Stimulated activated naive CD8-positive, alpha-beta T cell treated with anti-CD3 and anti-CD28 coated beads, Interleukin-15, amount 100 ng/mL, for 72 hours (primary cell): ENCODE results near the gene TAS2R40.
"Not testable (repeated sequence)": the region's sequence is repeated elsewhere in the genome, so short reads cannot be mapped to it uniquely, and the experiment has no call there.

Source experiments
- ATAC-seq: fragments of 150-1000 bp; cut with Tn5 transposase; 2 replicates; pipeline ENCODE4 v1.10.0; 2021; ENCODE audit warnings: mild to moderate bottlenecking, moderate library complexity
- DNase-seq, 2 donors: peaks; one replicate each; pipeline ENCODE4 v3.0.0; 2021 to 2022
- H3K27ac Mint-ChIP-seq, 2 donors: one replicate each; pipeline ENCODE4 v1.8.0; 2022; ENCODE audit warnings: mild to moderate bottlenecking in 2 of 2, mixed read lengths in 2 of 2, moderate library complexity in 2 of 2
- H3K27me3 Mint-ChIP-seq: one replicate; pipeline ENCODE4 v1.8.0; 2022; ENCODE audit warnings: mixed read lengths
- H3K4me1 Mint-ChIP-seq: one replicate; pipeline ENCODE4 v1.8.0; 2022; ENCODE audit warnings: mild to moderate bottlenecking, mixed read lengths
- H3K4me3 Mint-ChIP-seq, 2 donors: one replicate each; pipeline ENCODE4 v1.8.0; 2022; ENCODE audit warnings: mild to moderate bottlenecking in 2 of 2, mixed read lengths in 2 of 2, moderate library complexity in 1 of 2
- H3K9me3 Mint-ChIP-seq, 2 donors: one replicate each; pipeline ENCODE4 v1.8.0; 2022; ENCODE audit warnings: mixed read lengths in 2 of 2

TAS2R40 gene

DNA sequence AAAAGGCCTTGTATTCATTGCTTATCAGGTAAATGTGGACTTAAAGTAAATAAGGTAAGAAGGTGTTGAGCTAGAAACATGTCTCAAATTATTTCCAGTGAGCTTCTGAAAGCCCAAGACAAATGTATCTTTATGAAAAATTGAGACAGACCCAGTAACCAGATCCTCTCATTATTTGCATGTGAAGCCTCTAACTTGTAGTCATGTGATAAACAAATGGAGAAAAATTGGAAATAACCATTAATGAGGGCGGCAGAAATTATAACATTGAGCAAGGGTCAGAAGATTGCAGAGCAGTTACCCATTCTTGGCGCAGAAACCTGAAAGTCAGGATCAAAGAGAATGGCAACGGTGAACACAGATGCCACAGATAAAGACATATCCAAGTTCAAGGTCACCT is at the start of gene TAS2R40:
TAS2R40 (plus strand) TSS at position 301 of the 400 bp plus-strand sequence; CDS start at position 343, 42 bp downstream.
- Mint-ChIP-seq H3K4me3 (no peak within 1 kb of the TSS), H3K9me3 (no peaks in the 10 kb centered on the region), H3K4me1 (no peaks in the 10 kb centered on the region), H3K27ac (no peak within 1 kb of the TSS), H3K27me3 (peaks cover 28% of the 10 kb centered on the region)
- DNase-seq, result no peak
- no peak for ATAC-seq

DNA sequence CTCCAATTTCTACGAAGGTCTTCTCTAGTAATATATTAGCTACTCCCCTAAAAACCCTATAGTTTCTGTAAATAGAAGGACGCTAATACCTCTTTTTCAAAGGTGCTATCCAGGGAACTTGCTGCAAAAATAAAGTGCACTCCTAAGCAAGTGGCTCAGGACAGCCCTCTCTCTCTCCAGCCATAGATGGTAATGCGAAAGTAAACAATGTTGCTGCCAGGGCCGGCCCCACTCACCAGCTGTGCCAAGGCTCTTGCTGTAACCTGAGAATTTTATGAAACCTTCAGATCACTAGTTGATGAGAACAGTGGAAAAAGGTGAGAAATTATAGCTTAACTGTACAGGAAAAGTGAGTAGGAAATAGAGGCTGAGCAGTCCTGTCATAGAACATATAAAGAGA is 49.5 kb upstream of the TAS2R40 start:
- Mint-ChIP-seq H3K9me3 (peaks cover 0 to 3% of the 10 kb centered on the region in 2 donors), H3K4me1 (no peaks in the 10 kb centered on the region), H3K27ac (no peak overlapping the region), H3K4me3 (no peak overlapping the region), H3K27me3 (no peaks in the 10 kb centered on the region)
- DNase-seq, result no peak
- ATAC-seq, result no peak

DNA sequence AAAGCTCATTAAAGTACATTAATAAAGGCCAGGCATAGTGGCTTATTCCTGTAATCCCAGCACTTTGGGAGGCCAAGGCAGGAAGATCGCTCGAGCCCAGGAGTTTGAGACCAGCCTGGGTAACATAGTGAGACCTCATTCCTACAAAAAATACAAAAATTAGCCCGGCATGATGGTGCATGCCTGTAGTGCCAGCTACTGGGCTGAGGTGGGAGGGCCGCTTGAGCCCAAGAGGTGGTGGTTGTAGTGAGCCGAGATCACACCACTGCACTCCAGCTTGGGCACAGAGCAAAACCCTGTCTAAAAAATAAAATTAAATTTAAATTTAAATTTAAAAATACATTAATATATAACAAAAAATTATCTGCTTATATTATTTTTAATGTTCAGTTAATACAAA is 45.7 kb upstream of the TAS2R40 start:
- DNase-seq, result no peak
- no peak overlapping the region for H3K27ac Mint-ChIP-seq
- peaks cover 8 to 33% of the 10 kb centered on the region in 2 donors for H3K9me3 Mint-ChIP-seq
- no peak overlapping the region for H3K4me3 Mint-ChIP-seq
- peaks cover 14% of the 10 kb centered on the region for H3K27me3 Mint-ChIP-seq
- peaks cover 1% of the 10 kb centered on the region for H3K4me1 Mint-ChIP-seq
- ATAC-seq, result no peak

- Mint-ChIP-seq H3K9me3 (peaks cover 8 to 33% of the 10 kb centered on the region in 2 donors), H3K27me3 (peaks cover 20% of the 10 kb centered on the region), H3K4me1 (peaks cover 7% of the 10 kb centered on the region), H3K4me3 (no peak overlapping the region), H3K27ac (no peak overlapping the region)
- no peak for DNase-seq
- ATAC-seq, result no peak
Measured at GRCh38 chr7:143177374-143178119, 44.3 kb upstream of the TAS2R40 start.

DNA sequence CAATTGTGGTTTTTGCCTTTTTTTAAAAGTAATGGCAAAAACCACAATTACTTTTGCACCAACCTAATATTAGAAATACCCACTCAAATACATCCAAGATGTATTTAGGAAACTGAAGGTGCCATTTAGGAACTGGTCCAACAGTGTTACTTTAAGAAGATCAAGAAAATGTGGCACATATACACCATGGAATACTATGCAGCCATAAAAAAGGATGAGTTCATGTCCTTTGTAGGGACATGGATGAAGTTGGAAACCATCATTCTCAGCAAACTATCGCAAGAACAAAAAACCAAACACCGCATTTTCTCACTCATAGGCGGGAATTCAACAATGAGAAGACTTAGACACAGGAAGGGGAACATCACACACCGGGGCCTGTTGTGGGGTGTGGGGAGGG is 41.1 kb upstream of the TAS2R40 start:
- H3K9me3 Mint-ChIP-seq, result peaks cover 8 to 33% of the 10 kb centered on the region in 2 donors
- DNase-seq, H3K4me1 Mint-ChIP-seq, H3K4me3 Mint-ChIP-seq, H3K27ac Mint-ChIP-seq, ATAC-seq: not testable (repeated sequence)
- H3K27me3 Mint-ChIP-seq, result peaks cover 32% of the 10 kb centered on the region

- ATAC-seq, result no peak
- peaks cover 8 to 33% of the 10 kb centered on the region in 2 donors for H3K9me3 Mint-ChIP-seq
Measured at GRCh38 chr7:143181349-143181748, 40.5 kb upstream of the TAS2R40 start.

GRCh38 chr7:143183024-143183423 is 38.8 kb upstream of the TAS2R40 start, which contains the start of gene TAS2R39:
Gene TAS2R39 (plus strand): TSS chr7:143183419. CDS start chr7:143183419, 0 bp downstream.
- Mint-ChIP-seq H3K27ac (no peak within 1 kb of the TSS), H3K27me3 (peaks cover 32% of the 10 kb centered on the region), H3K4me3 (no peak within 1 kb of the TSS), H3K4me1 (peaks cover 7% of the 10 kb centered on the region), H3K9me3 (peaks cover 4 to 23% of the 10 kb centered on the region in 2 donors)
- no peak for ATAC-seq
- no peak for DNase-seq

More at GRCh38 chr7:143181349-143181748, 40.5 kb upstream of the TAS2R40 start:
- Mint-ChIP-seq H3K4me1 (peaks cover 7% of the 10 kb centered on the region), H3K4me3 (no peak overlapping the region), H3K27ac (no peak overlapping the region), H3K27me3 (peaks cover 32% of the 10 kb centered on the region)
- DNase-seq, result no peak

DNA sequence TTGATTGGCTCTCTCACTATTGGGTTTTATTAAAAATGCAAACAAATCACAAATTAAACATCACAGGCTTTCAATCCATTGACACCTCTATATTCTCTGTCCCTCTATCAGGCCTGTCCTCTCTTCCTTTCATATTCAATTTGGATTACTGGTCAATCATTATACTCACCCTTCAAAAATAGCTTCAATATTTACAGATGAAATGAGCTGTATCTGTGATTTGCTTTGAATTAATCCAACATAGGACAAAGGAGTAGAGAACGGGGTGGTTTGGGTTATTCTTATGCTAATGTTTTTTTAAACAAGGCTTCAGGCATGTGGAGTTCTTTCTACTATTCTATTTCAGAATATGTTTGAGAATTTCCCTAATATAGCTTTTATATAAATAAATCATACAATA is 36.3 kb upstream of the TAS2R40 start:
- no peak for ATAC-seq
- peaks cover 0 to under 1% of the 10 kb centered on the region in 2 donors for H3K9me3 Mint-ChIP-seq

DNA sequence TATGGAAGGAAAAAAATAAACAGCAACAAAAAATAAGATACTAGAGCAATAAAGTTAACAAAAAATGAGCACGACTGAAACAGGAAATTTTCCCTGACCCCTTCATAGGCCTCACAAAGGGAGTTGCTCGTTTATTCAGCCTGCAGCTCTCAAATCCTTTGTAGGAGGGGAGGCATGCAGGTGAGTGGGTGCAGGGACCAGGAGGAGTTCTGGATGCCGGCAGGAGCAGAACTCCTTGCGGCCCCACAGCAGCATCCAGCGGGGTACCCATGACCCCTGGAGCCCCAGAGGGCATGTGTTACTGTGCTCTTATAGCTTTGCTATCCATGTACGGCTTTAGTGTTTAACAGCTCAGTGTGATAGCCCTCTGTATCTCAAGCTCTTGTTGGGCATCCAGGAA is 32.8 kb upstream of the TAS2R40 start:
- Mint-ChIP-seq H3K4me3 (no peak overlapping the region), H3K27me3 (peaks cover 8% of the 10 kb centered on the region), H3K9me3 (no peaks in the 10 kb centered on the region), H3K27ac (no peak overlapping the region), H3K4me1 (no peaks in the 10 kb centered on the region)
- ATAC-seq (no peak), DNase-seq (no peak)

More for the DNA sequence above, 36.3 kb upstream of the TAS2R40 start:
- Mint-ChIP-seq H3K4me1 (peaks cover 7% of the 10 kb centered on the region), H3K27me3 (peaks cover 19% of the 10 kb centered on the region), H3K4me3 (no peak overlapping the region), H3K27ac (no peak overlapping the region)
- DNase-seq, result no peak

DNA sequence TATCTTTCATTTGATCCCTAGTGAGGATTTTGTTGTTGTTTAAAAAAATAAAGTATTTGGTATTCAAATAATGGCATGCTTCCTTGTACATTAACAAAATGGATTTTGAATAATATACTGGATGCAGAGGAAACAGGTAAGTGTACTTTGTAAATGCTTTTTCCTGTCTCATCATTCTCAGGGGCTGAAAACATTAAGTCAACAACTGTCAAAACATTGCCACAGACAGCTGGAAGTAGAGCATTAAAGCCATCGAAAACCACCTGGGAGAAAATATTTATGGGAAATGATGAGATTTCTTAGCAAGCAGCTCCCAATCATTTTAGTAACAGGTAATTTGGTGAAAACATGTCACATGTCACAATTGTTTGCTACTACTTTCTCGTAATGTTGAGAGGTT is 28.0 kb upstream of the TAS2R40 start:
- ATAC-seq (no peak), DNase-seq (no peak)
- no peaks in the 10 kb centered on the region for H3K4me1 Mint-ChIP-seq

GRCh38 chr7:143199040-143199439 is 22.8 kb upstream of the TAS2R40 start:
- Mint-ChIP-seq H3K27me3 (no peaks in the 10 kb centered on the region), H3K4me3 (no peak overlapping the region)
- ATAC-seq, result no peak

More for the DNA sequence above, 28.0 kb upstream of the TAS2R40 start:
- Mint-ChIP-seq H3K4me3 (no peak overlapping the region), H3K27ac (no peak overlapping the region), H3K27me3 (no peaks in the 10 kb centered on the region), H3K9me3 (no peaks in the 10 kb centered on the region)

GRCh38 chr7:143202161-143202560 is 19.7 kb upstream of the TAS2R40 start:
- peak overlapping the region in 1 of 2 donors; percentile 7 for H3K27ac Mint-ChIP-seq
- DNase-seq, result no peak
- H3K4me1 Mint-ChIP-seq, result peaks cover 15% of the 10 kb centered on the region
- no peak for ATAC-seq
- no peak overlapping the region for H3K4me3 Mint-ChIP-seq
- no peaks in the 10 kb centered on the region for H3K9me3 Mint-ChIP-seq
- no peaks in the 10 kb centered on the region for H3K27me3 Mint-ChIP-seq

More at GRCh38 chr7:143199040-143199439, 22.8 kb upstream of the TAS2R40 start:
- H3K9me3 Mint-ChIP-seq, result no peaks in the 10 kb centered on the region
- DNase-seq, result no peak
- no peak overlapping the region for H3K27ac Mint-ChIP-seq
- no peaks in the 10 kb centered on the region for H3K4me1 Mint-ChIP-seq

GRCh38 chr7:143203386-143203785 is 18.5 kb upstream of the TAS2R40 start:
- DNase-seq (no peak), ATAC-seq (no peak)
- Mint-ChIP-seq H3K27ac (no peak overlapping the region), H3K27me3 (no peaks in the 10 kb centered on the region), H3K4me1 (peaks cover 15% of the 10 kb centered on the region), H3K9me3 (no peaks in the 10 kb centered on the region), H3K4me3 (no peak overlapping the region)

DNA sequence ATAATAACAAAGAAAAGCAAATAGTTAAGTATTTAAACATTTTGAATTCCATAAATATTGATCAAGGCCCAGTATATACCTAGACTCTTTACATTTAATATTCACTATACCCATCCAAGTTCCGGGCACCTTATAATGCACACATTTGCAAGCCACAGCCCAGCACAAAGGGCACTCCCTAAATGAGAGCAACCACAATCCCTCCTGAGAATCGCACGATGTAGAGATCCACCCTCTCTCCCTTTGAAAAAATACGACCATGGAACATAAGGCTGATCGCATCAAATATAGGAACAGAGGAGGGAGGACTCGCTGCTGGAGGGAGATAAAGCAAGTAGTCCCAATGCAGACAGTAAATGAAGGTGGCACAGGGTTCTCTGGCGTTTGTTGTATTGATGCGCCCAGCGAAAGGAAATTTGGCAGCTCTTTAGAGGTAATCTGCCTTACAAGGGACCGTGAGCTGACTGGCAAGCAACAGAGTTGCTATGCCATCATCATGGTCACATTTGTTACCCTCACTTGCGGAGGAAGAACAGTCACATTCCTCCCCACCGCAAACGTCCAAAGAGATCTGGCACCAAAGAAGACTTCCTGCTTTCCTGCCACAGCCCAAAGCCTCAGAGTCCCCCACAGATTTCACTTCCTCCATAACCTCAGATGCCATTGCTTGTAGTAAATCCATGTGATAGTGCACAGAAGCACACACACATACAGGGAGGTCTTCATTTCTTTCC is 16.1 kb upstream of the TAS2R40 start:
- Mint-ChIP-seq H3K27me3 (no peaks in the 10 kb centered on the region), H3K4me1 (peaks cover 15% of the 10 kb centered on the region), H3K4me3 (peak overlapping the region in 1 of 2 donors; percentile 4), H3K9me3 (no peaks in the 10 kb centered on the region), H3K27ac (peak overlapping the region in 1 of 2 donors; percentile 44)
- peak; percentile 83 for ATAC-seq
- peak in 1 of 2 donors; percentile 34 for DNase-seq

DNA sequence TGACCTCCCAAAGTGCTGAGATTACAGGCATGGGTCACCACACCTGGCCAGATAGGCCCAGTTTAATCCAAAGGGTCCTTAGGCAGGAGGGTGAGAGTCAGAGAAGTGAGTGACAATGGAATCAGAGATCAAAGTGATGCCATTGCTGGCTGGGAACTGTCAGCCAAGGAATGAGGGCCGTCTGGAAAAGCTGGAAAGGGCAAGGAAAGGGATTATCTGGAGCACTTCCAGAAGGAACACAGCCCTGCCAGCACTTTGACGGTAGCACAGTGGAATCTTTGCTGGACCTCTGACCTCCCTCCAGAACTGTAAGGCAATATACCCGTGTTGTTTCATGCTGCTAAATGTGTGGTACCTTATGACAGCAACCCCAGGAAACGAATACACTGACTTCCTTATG is 11.3 kb upstream of the TAS2R40 start:
- no peak for DNase-seq
- Mint-ChIP-seq H3K27me3 (no peaks in the 10 kb centered on the region), H3K4me3 (no peak overlapping the region), H3K9me3 (no peaks in the 10 kb centered on the region), H3K4me1 (peaks cover 9% of the 10 kb centered on the region), H3K27ac (no peak overlapping the region)
- ATAC-seq, result no peak

DNA sequence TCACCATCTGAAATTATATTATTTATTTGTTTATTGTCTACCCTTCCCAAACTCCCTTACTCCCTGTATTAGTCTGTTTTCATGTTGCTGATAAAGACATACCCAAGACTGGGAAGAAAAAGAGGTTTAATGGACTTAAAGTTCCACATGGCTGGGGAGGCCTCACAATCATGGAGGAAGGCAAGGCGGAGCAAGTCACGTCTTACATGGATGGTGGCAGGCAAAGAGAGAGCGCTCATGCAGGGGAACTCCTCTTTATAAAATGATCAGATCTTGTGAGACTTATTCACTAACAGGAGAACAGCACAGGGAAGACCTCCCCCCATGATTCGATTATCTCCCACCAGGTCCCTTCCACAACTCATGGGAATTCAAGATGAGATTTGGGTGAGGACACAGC is 8.4 kb upstream of the TAS2R40 start:
- not testable (repeated sequence) for H3K9me3 Mint-ChIP-seq, H3K4me3 Mint-ChIP-seq, ATAC-seq, H3K27ac Mint-ChIP-seq, H3K27me3 Mint-ChIP-seq, DNase-seq, H3K4me1 Mint-ChIP-seq
